Measurements from ENCODE around the gene ADAT1.

ADAT1 gene

GRCh38 chr16:75644240-75645012 is 21.3 kb upstream of the ADAT1 start:
- H3K36me3 ChIP-seq (ENCODE audit: control insufficient read depth, insufficient read depth, low read length), result peaks cover 17% of the 10 kb centered on the region; the same call in 1 of the 2 replicates
- no peaks in the 10 kb centered on the region for H3K4me1 ChIP-seq (ENCODE audit: control insufficient read depth, insufficient read depth, low read length)
- no CpG with 5 or more reads among the region's 7 CpGs for WGBS (ENCODE audit: insufficient coverage, insufficient read length)
- H3K4me3 ChIP-seq (ENCODE audit: low read length), result no peak overlapping the region
- H3K27ac ChIP-seq (ENCODE audit: low read length), result no peak overlapping the region
- DNase-seq (ENCODE audit: low read depth, low spot score), result no peak
- H3K9me3 ChIP-seq (ENCODE audit: control insufficient read depth, insufficient read depth, low read length), result no peaks in the 10 kb centered on the region
- no peaks in the 10 kb centered on the region for H3K27me3 ChIP-seq (ENCODE audit: control insufficient read depth, insufficient read depth, low read length)

DNA sequence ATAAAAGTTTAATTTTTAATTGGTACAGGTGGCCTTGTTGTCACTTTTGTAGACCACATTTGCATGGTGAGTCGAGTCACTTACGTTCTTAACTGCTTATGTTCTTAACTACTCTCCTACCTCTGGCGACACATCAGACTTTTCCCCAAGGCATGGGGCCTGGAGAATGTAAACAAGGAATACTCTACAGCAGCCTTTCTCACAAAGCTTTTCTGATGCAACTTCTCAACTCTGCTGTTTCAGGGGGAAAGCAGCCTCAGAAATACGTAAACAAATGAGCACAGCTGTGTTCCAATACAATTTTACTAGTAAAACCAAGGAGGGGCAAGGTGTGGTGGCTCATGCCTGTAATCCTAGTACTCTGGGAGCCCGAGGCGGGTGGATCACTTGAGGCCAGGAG is 17.5 kb upstream of the ADAT1 start:
- no peak overlapping the region for H3K27ac ChIP-seq (ENCODE audit: low read length)
- peaks cover 26% of the 10 kb centered on the region; the same call in 1 of the 2 replicates for H3K36me3 ChIP-seq (ENCODE audit: control insufficient read depth, insufficient read depth, low read length)
- DNase-seq (ENCODE audit: low read depth, low spot score), result no peak
- H3K9me3 ChIP-seq (ENCODE audit: control insufficient read depth, insufficient read depth, low read length), result no peaks in the 10 kb centered on the region
- no CpG with 5 or more reads among the region's 6 CpGs for WGBS (ENCODE audit: insufficient coverage, insufficient read length)
- no peaks in the 10 kb centered on the region for H3K27me3 ChIP-seq (ENCODE audit: control insufficient read depth, insufficient read depth, low read length)
- no peaks in the 10 kb centered on the region for H3K4me1 ChIP-seq (ENCODE audit: control insufficient read depth, insufficient read depth, low read length)
- no peak overlapping the region for H3K4me3 ChIP-seq (ENCODE audit: low read length)

- no CpG with 5 or more reads among the region's 3 CpGs for WGBS (ENCODE audit: insufficient coverage, insufficient read length)
- DNase-seq (ENCODE audit: low read depth, low spot score), result no peak
- Histone ChIP-seq H3K27ac (ENCODE audit: low read length) (no peak overlapping the region), H3K4me1 (ENCODE audit: control insufficient read depth, insufficient read depth, low read length) (no peaks in the 10 kb centered on the region), H3K9me3 (ENCODE audit: control insufficient read depth, insufficient read depth, low read length) (no peaks in the 10 kb centered on the region), H3K36me3 (ENCODE audit: control insufficient read depth, insufficient read depth, low read length) (peaks cover 37% of the 10 kb centered on the region; the same call in 1 of the 2 replicates), H3K4me3 (ENCODE audit: low read length) (no peak overlapping the region), H3K27me3 (ENCODE audit: control insufficient read depth, insufficient read depth, low read length) (no peaks in the 10 kb centered on the region)
These were observed 12.0 kb upstream of the ADAT1 start for GRCh38 chr16:75635036-75635435.

DNA sequence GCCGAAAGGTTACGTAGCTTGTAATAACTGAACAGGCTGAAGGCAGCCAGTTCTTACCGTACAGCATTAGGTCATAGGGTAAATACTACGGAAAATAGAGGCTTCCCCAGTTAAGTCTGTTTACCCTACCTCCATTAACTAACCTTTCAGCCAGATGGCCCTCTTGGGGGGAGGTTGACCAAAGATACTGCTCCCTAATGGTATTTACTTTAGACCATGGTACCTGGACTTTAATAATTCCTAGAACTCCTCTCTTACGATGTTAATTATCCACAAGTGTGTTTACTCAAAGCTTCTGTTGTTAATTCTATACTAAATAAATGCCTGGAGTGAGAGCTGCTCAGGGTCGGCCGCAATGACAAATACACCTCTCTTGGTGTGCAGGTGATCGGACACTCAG is 9.8 kb upstream of the ADAT1 start:
- Histone ChIP-seq H3K4me3 (ENCODE audit: low read length) (no peak overlapping the region), H3K36me3 (ENCODE audit: control insufficient read depth, insufficient read depth, low read length) (peaks cover 53% of the 10 kb centered on the region; the same call in 1 of the 2 replicates), H3K9me3 (ENCODE audit: control insufficient read depth, insufficient read depth, low read length) (no peaks in the 10 kb centered on the region), H3K4me1 (ENCODE audit: control insufficient read depth, insufficient read depth, low read length) (no peaks in the 10 kb centered on the region), H3K27me3 (ENCODE audit: control insufficient read depth, insufficient read depth, low read length) (no peaks in the 10 kb centered on the region), H3K27ac (ENCODE audit: low read length) (no peak overlapping the region)
- WGBS (ENCODE audit: insufficient coverage, insufficient read length), result no CpG with 5 or more reads among the region's 8 CpGs
- no peak for DNase-seq (ENCODE audit: low read depth, low spot score)

DNA sequence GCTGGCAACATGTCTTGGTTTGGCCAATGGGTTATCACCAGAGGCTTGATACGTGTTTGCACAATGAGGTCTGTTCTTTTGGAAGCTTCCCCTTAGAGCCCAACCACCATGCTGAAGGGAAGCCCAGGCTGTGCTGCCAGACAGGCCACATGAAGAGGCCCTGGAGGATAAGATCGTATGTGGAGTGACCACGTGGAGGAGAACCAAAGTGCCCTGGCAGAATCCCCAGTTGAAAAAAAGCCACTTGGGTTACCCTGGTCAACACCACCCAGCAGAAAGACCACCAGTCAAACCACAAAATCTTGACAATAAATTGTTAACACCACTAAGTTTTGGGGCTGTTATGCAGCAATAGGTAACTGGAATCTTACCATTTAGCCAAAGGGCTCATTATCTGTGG is 7.0 kb upstream of the ADAT1 start:
- no peaks in the 10 kb centered on the region for H3K27me3 ChIP-seq (ENCODE audit: control insufficient read depth, insufficient read depth, low read length)
- H3K4me3 ChIP-seq (ENCODE audit: low read length), result no peak overlapping the region
- H3K9me3 ChIP-seq (ENCODE audit: control insufficient read depth, insufficient read depth, low read length), result no peaks in the 10 kb centered on the region
- H3K36me3 ChIP-seq (ENCODE audit: control insufficient read depth, insufficient read depth, low read length), result peaks cover 55% of the 10 kb centered on the region; the same call in 1 of the 2 replicates
- no CpG with 5 or more reads among the region's 3 CpGs for WGBS (ENCODE audit: insufficient coverage, insufficient read length)
- no peaks in the 10 kb centered on the region for H3K4me1 ChIP-seq (ENCODE audit: control insufficient read depth, insufficient read depth, low read length)
- no peak overlapping the region for H3K27ac ChIP-seq (ENCODE audit: low read length)
- no peak for DNase-seq (ENCODE audit: low read depth, low spot score)

- Histone ChIP-seq H3K27me3 (ENCODE audit: control insufficient read depth, insufficient read depth, low read length) (no peaks in the 10 kb centered on the region), H3K9me3 (ENCODE audit: control insufficient read depth, insufficient read depth, low read length) (no peaks in the 10 kb centered on the region), H3K27ac (ENCODE audit: low read length) (no peak overlapping the region), H3K36me3 (ENCODE audit: control insufficient read depth, insufficient read depth, low read length) (peaks cover 54% of the 10 kb centered on the region; the same call in 1 of the 2 replicates), H3K4me1 (ENCODE audit: control insufficient read depth, insufficient read depth, low read length) (no peaks in the 10 kb centered on the region), H3K4me3 (ENCODE audit: low read length) (no peak overlapping the region)
- DNase-seq (ENCODE audit: low read depth, low spot score), result no peak
- WGBS (ENCODE audit: insufficient coverage, insufficient read length), result no CpG with 5 or more reads among the region's 10 CpGs
These were observed 6.1 kb upstream of the ADAT1 start for GRCh38 chr16:75629132-75629531.

- Histone ChIP-seq H3K27me3 (ENCODE audit: control insufficient read depth, insufficient read depth, low read length) (no peaks in the 10 kb centered on the region), H3K27ac (ENCODE audit: low read length) (no peak overlapping the region), H3K4me3 (ENCODE audit: low read length) (no peak overlapping the region), H3K9me3 (ENCODE audit: control insufficient read depth, insufficient read depth, low read length) (no peaks in the 10 kb centered on the region), H3K4me1 (ENCODE audit: control insufficient read depth, insufficient read depth, low read length) (no peaks in the 10 kb centered on the region), H3K36me3 (ENCODE audit: control insufficient read depth, insufficient read depth, low read length) (peaks cover 52% of the 10 kb centered on the region; the same call in 1 of the 2 replicates)
- WGBS (ENCODE audit: insufficient coverage, insufficient read length), result no CpG with 5 or more reads among the region's 4 CpGs
- DNase-seq (ENCODE audit: low read depth, low spot score), result no peak
These were observed 5.3 kb upstream of the ADAT1 start for GRCh38 chr16:75628351-75628750.

DNA sequence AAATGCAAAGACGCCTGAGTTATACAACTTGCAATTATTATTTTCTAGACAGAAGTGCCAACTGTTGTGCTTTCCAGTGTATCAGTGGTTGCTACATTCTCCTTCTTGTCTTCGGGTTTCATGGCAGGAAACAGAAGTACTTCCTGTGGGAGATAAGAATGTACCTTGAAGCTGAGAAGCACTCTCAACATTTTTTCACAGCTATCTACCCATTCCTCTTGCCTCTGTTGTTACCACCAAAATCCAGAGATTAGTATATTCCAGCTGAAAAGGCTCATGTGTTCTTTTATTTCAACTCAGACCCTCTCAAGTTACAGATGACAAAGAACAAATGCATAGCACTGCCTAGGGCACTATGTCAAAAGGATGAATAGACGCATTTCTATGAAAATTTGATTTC is 4.8 kb upstream of the ADAT1 start:
- H3K4me1 ChIP-seq (ENCODE audit: control insufficient read depth, insufficient read depth, low read length), result no peaks in the 10 kb centered on the region
- H3K27ac ChIP-seq (ENCODE audit: low read length), result no peak overlapping the region
- WGBS (ENCODE audit: insufficient coverage, insufficient read length), result no CpG with 5 or more reads among the region's 3 CpGs
- H3K27me3 ChIP-seq (ENCODE audit: control insufficient read depth, insufficient read depth, low read length), result no peaks in the 10 kb centered on the region
- no peak for DNase-seq (ENCODE audit: low read depth, low spot score)
- no peak overlapping the region for H3K4me3 ChIP-seq (ENCODE audit: low read length)
- H3K9me3 ChIP-seq (ENCODE audit: control insufficient read depth, insufficient read depth, low read length), result no peaks in the 10 kb centered on the region
- H3K36me3 ChIP-seq (ENCODE audit: control insufficient read depth, insufficient read depth, low read length), result peaks cover 50% of the 10 kb centered on the region; the same call in 1 of the 2 replicates

GRCh38 chr16:75626806-75627205 is 3.7 kb upstream of the ADAT1 start:
- no peak for DNase-seq (ENCODE audit: low read depth, low spot score)
- H3K27ac ChIP-seq (ENCODE audit: low read length), result no peak overlapping the region
- no peaks in the 10 kb centered on the region for H3K27me3 ChIP-seq (ENCODE audit: control insufficient read depth, insufficient read depth, low read length)
- H3K9me3 ChIP-seq (ENCODE audit: control insufficient read depth, insufficient read depth, low read length), result no peaks in the 10 kb centered on the region
- WGBS (ENCODE audit: insufficient coverage, insufficient read length), result no CpG with 5 or more reads among the region's 4 CpGs
- H3K4me3 ChIP-seq (ENCODE audit: low read length), result no peak overlapping the region
- peaks cover 46% of the 10 kb centered on the region; the same call in 1 of the 2 replicates for H3K36me3 ChIP-seq (ENCODE audit: control insufficient read depth, insufficient read depth, low read length)
- no peaks in the 10 kb centered on the region for H3K4me1 ChIP-seq (ENCODE audit: control insufficient read depth, insufficient read depth, low read length)

DNA sequence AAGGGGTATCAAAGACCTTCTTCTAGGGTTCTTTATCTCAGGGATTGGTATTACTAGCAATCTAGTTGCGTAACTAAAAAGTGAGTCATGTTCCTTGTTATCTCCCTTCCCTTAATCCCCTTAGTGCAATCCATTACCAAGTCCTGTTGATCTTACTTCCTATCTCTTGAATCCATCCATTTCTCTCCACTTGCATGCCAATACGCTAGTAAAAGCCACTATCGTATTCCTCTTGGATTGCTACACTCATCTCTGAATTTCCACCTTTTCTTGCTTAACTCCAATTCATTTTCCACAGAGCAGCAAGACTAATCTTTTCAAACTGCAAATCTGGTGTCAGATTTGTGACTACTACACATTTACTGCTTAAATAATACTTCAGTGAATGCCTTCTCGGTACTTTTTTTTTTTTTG is 1.8 kb upstream of the ADAT1 start:
- Histone ChIP-seq H3K27ac (ENCODE audit: low read length) (no peak overlapping the region), H3K4me3 (ENCODE audit: low read length) (no peak overlapping the region), H3K27me3 (ENCODE audit: control insufficient read depth, insufficient read depth, low read length) (no peaks in the 10 kb centered on the region), H3K9me3 (ENCODE audit: control insufficient read depth, insufficient read depth, low read length) (no peaks in the 10 kb centered on the region), H3K36me3 (ENCODE audit: control insufficient read depth, insufficient read depth, low read length) (peaks cover 33% of the 10 kb centered on the region; the same call in 1 of the 2 replicates), H3K4me1 (ENCODE audit: control insufficient read depth, insufficient read depth, low read length) (no peaks in the 10 kb centered on the region)
- WGBS (ENCODE audit: insufficient coverage, insufficient read length), result no CpG with 5 or more reads among the region's 4 CpGs
- no peak for DNase-seq (ENCODE audit: low read depth, low spot score)

GRCh38 chr16:75621170-75621477 is 2.0 kb downstream of the ADAT1 start:
- Histone ChIP-seq H3K4me3 (ENCODE audit: low read length) (no peak overlapping the region), H3K4me1 (ENCODE audit: control insufficient read depth, insufficient read depth, low read length) (no peaks in the 10 kb centered on the region)
- no CpG with 5 or more reads among the region's 2 CpGs for WGBS (ENCODE audit: insufficient coverage, insufficient read length)

More at GRCh38 chr16:75621170-75621477, 2.0 kb downstream of the ADAT1 start:
- Histone ChIP-seq H3K27ac (ENCODE audit: low read length) (no peak overlapping the region), H3K27me3 (ENCODE audit: control insufficient read depth, insufficient read depth, low read length) (no peaks in the 10 kb centered on the region), H3K9me3 (ENCODE audit: control insufficient read depth, insufficient read depth, low read length) (no peaks in the 10 kb centered on the region), H3K36me3 (ENCODE audit: control insufficient read depth, insufficient read depth, low read length) (peaks cover 9% of the 10 kb centered on the region; the same call in 1 of the 2 replicates)
- no peak for DNase-seq (ENCODE audit: low read depth, low spot score)
